ENCODE measurements around the gene APOB. TPM values are rescaled to one million over a fixed set of nuclear protein-coding genes. Genes with fewer than 3 reads are reported as not detected.
A peak's percentile ranks its signal among the peaks of the same experiment; 100 is the strongest.

The APOB gene
- total and polyA plus RNA-seq, 2 experiments from 2014 or later, result not detected

GRCh38 chr2:21044694-21045371 is 960 bp upstream of the APOB start:
- Histone ChIP-seq H3K9me2 (ENCODE audit: insufficient read depth) (no peaks in the 10 kb centered on the region), H3K9ac (no peak overlapping the region), H3K36me3 (ENCODE audit: low read depth) (no peaks in the 10 kb centered on the region), H4K20me1 (ENCODE audit: insufficient read depth) (no peaks in the 10 kb centered on the region), H3K4me2 (ENCODE audit: unreplicated experiment) (no peak overlapping the region), H3K9me3 (ENCODE audit: low read depth) (no peaks in the 10 kb centered on the region), H3K27ac (no peak overlapping the region), H3F3A (ENCODE audit: insufficient read depth) (no peaks in the 10 kb centered on the region), H3K27me3 (replicated peaks; ENCODE audit: insufficient read depth) (0 out of 2 replicates have a peak, but pooled peaks cover 16% of the 10 kb centered on the region), H2AFZ (no peak overlapping the region), H3K4me1 (ENCODE audit: insufficient read depth) (no peaks in the 10 kb centered on the region), H3K4me3 (no peak overlapping the region), H3K79me2 (ENCODE audit: insufficient read depth) (no peaks in the 10 kb centered on the region)
- in situ Hi-C loops (cut with MboI), result no loop called here
- no peak for TF ChIP-seq EZH2 (IDR thresholded peaks at IDR 0.05; ENCODE audit: insufficient read depth, poor library complexity, severe bottlenecking)
- TF ChIP-seq EZH2phosphoT487 (IDR thresholded peaks at IDR 0.05; ENCODE audit: insufficient read depth, low read depth), result no peak
- WGBS, 2 experiments (ENCODE audit: low coverage in 1 of 2, low lambda C conversion rate in 2 of 2, missing lambda C conversion rate in 2 of 2), result 72% methylated on average over 20 of the region's 20 CpGs
- DNase-seq, result no peak

- WGBS, 2 experiments (ENCODE audit: low coverage in 1 of 2, low lambda C conversion rate in 2 of 2, missing lambda C conversion rate in 2 of 2), result 7 to 8% methylated on average over 22 to 25 of the region's 25 CpGs
- Histone ChIP-seq H3K79me2 (ENCODE audit: insufficient read depth) (no peaks in the 10 kb centered on the region), H3K9ac (no peak overlapping the region), H3K9me3 (ENCODE audit: low read depth) (no peaks in the 10 kb centered on the region), H3K36me3 (ENCODE audit: low read depth) (no peaks in the 10 kb centered on the region), H2AFZ (no peak overlapping the region), H3K9me2 (ENCODE audit: insufficient read depth) (no peaks in the 10 kb centered on the region), H3K27ac (no peak overlapping the region), H3K4me2 (ENCODE audit: unreplicated experiment) (no peak overlapping the region), H3F3A (ENCODE audit: insufficient read depth) (no peaks in the 10 kb centered on the region), H3K4me1 (ENCODE audit: insufficient read depth) (no peaks in the 10 kb centered on the region), H4K20me1 (ENCODE audit: insufficient read depth) (no peaks in the 10 kb centered on the region), H3K4me3 (no peak overlapping the region), H3K27me3 (replicated peaks; ENCODE audit: insufficient read depth) (0 out of 2 replicates have a peak, but pooled peaks cover 18% of the 10 kb centered on the region)
- in situ Hi-C loops (cut with MboI), result no loop called here
- TF ChIP-seq EZH2phosphoT487 (IDR thresholded peaks at IDR 0.05; ENCODE audit: insufficient read depth, low read depth) (no peak), EZH2 (IDR thresholded peaks at IDR 0.05; ENCODE audit: insufficient read depth, poor library complexity, severe bottlenecking) (no peak)
- DNase-seq, result peak; percentile 62
These were observed 722 bp downstream of the APOB start for GRCh38 chr2:21042958-21043743.

GRCh38 chr2:21042708-21042957 is 1.2 kb downstream of the APOB start:
- no peak overlapping the region for H3K4me3 ChIP-seq
- no peak for TF ChIP-seq EZH2 (IDR thresholded peaks at IDR 0.05; ENCODE audit: insufficient read depth, poor library complexity, severe bottlenecking)
- no peak for TF ChIP-seq EZH2phosphoT487 (IDR thresholded peaks at IDR 0.05; ENCODE audit: insufficient read depth, low read depth)
- no peak for DNase-seq
- no peaks in the 10 kb centered on the region for H3K9me3 ChIP-seq (ENCODE audit: low read depth)
- no peak overlapping the region for H3K9ac ChIP-seq
- H3K4me2 ChIP-seq (ENCODE audit: unreplicated experiment), result no peak overlapping the region
- no peaks in the 10 kb centered on the region for H3K4me1 ChIP-seq (ENCODE audit: insufficient read depth)
- H3K27ac ChIP-seq, result no peak overlapping the region
- WGBS, 2 experiments (ENCODE audit: low coverage in 1 of 2, low lambda C conversion rate in 2 of 2, missing lambda C conversion rate in 2 of 2), result 19 to 20% methylated on average over 5 of the region's 5 CpGs
- H2AFZ ChIP-seq, result no peak overlapping the region
- in situ Hi-C loops (cut with MboI), result no loop called here
- H3K79me2 ChIP-seq (ENCODE audit: insufficient read depth), result no peaks in the 10 kb centered on the region
- H3F3A ChIP-seq (ENCODE audit: insufficient read depth), result no peaks in the 10 kb centered on the region
- 0 out of 2 replicates have a peak, but pooled peaks cover 18% of the 10 kb centered on the region for H3K27me3 ChIP-seq (replicated peaks; ENCODE audit: insufficient read depth)
- no peaks in the 10 kb centered on the region for H3K36me3 ChIP-seq (ENCODE audit: low read depth)
- H3K9me2 ChIP-seq (ENCODE audit: insufficient read depth), result no peaks in the 10 kb centered on the region
- no peaks in the 10 kb centered on the region for H4K20me1 ChIP-seq (ENCODE audit: insufficient read depth)

GRCh38 chr2:21041943-21042707 is 1.7 kb downstream of the APOB start:
- no peaks in the 10 kb centered on the region for H3K36me3 ChIP-seq (ENCODE audit: low read depth)
- in situ Hi-C loops (cut with MboI), result no loop called here
- H3K9me2 ChIP-seq (ENCODE audit: insufficient read depth), result no peaks in the 10 kb centered on the region
- TF ChIP-seq EZH2 (IDR thresholded peaks at IDR 0.05; ENCODE audit: insufficient read depth, poor library complexity, severe bottlenecking), result no peak
- no peak for TF ChIP-seq EZH2phosphoT487 (IDR thresholded peaks at IDR 0.05; ENCODE audit: insufficient read depth, low read depth)
- no peak overlapping the region for H3K27ac ChIP-seq
- no peaks in the 10 kb centered on the region for H3K9me3 ChIP-seq (ENCODE audit: low read depth)
- no peaks in the 10 kb centered on the region for H3K79me2 ChIP-seq (ENCODE audit: insufficient read depth)
- no peak overlapping the region for H3K4me2 ChIP-seq (ENCODE audit: unreplicated experiment)
- no peak overlapping the region for H2AFZ ChIP-seq
- DNase-seq, result peak; percentile 20
- no peaks in the 10 kb centered on the region for H3K4me1 ChIP-seq (ENCODE audit: insufficient read depth)
- no peak overlapping the region for H3K9ac ChIP-seq
- 10 to 12% methylated on average over 14 to 16 of the region's 16 CpGs for WGBS, 2 experiments (ENCODE audit: low coverage in 1 of 2, low lambda C conversion rate in 2 of 2, missing lambda C conversion rate in 2 of 2)
- no peak overlapping the region for H3K4me3 ChIP-seq
- no peaks in the 10 kb centered on the region for H4K20me1 ChIP-seq (ENCODE audit: insufficient read depth)
- 0 out of 2 replicates have a peak, but pooled peaks cover 18% of the 10 kb centered on the region for H3K27me3 ChIP-seq (replicated peaks; ENCODE audit: insufficient read depth)
- no peaks in the 10 kb centered on the region for H3F3A ChIP-seq (ENCODE audit: insufficient read depth)
